Ovary (tissue), 3 donors: ENCODE measurements around the gene SIRPD.

Experiments
- POLR2A ChIP-seq: fragments of 450-650 bp; IDR thresholded peaks from one replicate; pipeline ENCODE4 v1.6.1; 2017; ENCODE audit warnings: antibody characterized with exemption, mild to moderate bottlenecking, moderate library complexity
- TF ChIP-seq, protein P1 (sequence below), 3 donors: fragments of 450-650 bp in 2 of 3; fragments of 200-600 bp in 1 of 3; IDR thresholded peaks; one replicate each; pipeline versions ENCODE4 v1.5.1 to v1.8.0; 2016 to 2022; ENCODE audit warnings: antibody characterized with exemption in 3 of 3, mild to moderate bottlenecking in 1 of 3
- donor health status: DM: no; HTN: no; CAD: no.

DNA sequence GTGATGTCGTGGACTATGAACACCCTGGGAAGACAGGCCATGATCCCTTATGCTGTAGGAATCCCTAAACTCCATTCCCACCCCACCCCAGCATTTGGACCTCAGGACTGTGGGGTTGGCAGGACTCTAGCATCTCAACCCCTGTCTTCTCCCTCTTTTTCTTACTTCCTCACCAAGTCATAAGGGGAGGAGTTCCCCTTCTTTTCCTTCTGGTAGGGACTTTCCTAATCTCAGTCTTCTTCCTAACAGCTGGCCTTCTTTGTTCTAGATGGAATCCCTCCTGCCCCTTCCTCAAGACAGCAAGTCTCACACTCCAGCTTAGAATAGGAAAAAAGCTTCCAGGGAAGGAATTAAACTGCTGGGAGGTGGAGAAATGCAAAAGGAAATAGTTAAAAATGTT lies 64.0 kb downstream of the SIRPD start:
- TF ChIP-seq, protein P1, sequence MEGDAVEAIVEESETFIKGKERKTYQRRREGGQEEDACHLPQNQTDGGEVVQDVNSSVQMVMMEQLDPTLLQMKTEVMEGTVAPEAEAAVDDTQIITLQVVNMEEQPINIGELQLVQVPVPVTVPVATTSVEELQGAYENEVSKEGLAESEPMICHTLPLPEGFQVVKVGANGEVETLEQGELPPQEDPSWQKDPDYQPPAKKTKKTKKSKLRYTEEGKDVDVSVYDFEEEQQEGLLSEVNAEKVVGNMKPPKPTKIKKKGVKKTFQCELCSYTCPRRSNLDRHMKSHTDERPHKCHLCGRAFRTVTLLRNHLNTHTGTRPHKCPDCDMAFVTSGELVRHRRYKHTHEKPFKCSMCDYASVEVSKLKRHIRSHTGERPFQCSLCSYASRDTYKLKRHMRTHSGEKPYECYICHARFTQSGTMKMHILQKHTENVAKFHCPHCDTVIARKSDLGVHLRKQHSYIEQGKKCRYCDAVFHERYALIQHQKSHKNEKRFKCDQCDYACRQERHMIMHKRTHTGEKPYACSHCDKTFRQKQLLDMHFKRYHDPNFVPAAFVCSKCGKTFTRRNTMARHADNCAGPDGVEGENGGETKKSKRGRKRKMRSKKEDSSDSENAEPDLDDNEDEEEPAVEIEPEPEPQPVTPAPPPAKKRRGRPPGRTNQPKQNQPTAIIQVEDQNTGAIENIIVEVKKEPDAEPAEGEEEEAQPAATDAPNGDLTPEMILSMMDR (IDR thresholded peaks at IDR 0.05) = no peak
- no peak for TF ChIP-seq POLR2A
